ENCODE data around the gene IGFLR1.

Gene IGFLR1

DNA sequence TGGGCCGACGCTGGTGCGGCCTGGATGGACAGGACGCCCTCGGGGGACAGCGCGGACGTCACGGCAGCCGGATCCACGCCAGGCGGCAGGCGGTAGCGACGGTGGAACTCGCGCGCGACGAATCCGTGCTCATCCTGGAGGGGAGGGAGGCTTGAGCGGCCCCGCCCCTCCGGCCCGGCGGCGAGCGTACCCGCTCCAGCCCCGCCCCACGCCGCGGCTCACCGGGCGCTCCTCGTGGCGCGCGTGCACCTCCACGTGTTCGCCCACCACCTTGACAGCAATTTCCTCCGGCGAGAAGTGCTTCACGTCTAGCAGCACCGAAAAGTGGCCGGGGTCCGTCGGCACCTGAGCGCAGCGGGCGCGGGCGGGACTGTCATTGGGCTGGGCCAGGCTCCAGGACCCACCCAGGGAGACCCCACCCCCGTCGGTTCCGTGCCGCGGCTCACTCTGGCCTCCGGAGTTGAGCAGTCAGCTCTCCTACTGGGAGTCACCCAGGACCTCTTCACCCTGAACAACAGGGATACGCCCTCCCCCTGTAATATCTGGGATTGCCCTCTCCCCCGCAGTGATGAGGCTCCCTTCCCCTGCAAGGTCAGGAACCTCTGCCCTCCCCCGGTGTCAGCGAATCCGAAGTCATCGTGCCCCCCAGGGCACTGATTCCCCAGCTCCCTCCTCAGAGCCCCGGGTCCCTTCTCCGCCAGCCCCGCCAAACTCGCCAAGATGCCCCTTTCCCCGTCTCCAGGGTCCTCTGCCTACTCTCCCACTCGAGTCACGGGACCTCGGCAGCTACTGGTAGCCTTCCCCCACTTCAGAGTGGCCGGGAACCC, 13.5 kb upstream of the IGFLR1 start:
- DNase-seq: peak; percentile 46

DNA sequence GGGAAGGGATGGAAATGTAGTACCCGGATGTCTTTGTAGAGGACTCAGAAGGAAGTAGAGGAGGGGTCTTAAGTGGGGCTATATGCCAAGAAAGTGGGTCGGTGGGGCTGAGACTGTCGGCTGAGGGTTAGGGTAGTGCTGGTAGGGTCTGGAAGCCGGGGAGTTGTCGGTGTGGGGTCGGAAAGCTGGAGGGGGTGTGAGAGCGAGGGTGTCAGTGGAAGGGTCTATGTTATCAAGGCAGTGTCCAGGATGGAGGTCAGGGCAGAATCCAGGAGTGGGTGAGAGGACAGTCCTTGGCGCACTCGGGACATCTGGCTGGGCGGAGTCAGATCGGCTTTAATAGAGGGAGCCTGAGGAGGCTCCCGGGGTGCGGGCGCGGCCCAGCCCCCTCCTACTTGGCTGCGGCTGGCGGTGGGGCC, 12.9 kb upstream of the IGFLR1 start:
- DNase-seq: no peak

DNA sequence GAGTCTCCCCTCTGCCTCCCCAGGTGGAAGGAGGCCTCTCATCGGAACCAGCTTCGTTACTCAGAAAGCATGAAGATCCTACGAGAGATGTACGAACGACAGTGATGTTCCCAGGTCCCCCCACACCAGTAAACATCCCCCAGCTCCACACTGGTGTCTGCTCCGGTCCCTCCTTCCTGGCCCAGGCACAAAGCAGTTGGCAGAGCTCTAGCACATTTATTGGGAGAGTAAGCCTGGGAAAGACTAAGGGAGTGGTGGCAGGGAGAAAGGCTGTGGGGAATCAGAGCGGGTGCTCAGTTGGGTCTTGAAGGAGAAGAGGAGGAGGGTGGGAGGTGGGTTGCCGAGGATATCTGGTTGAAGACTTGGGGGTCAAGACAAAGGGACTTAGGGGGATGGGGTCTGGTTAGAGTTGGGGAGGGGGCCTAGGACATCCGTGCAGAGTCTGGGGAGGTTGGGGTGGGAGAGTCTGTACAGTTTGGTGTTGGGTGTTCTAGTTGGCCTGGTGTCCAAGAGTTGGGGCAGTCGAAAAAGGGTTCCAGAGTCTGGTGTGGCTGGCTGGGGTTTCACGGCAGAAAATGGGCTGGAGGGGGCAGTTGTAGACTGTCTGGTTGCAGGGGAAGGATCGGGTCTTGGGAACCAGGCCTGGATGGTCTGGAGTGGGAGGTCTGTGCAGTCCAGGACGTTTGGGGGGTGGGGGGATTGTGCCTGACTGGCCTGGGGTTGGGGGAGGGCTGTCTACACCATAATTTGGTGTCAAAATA, 12.3 kb upstream of the IGFLR1 start:
- no peak for DNase-seq

DNA sequence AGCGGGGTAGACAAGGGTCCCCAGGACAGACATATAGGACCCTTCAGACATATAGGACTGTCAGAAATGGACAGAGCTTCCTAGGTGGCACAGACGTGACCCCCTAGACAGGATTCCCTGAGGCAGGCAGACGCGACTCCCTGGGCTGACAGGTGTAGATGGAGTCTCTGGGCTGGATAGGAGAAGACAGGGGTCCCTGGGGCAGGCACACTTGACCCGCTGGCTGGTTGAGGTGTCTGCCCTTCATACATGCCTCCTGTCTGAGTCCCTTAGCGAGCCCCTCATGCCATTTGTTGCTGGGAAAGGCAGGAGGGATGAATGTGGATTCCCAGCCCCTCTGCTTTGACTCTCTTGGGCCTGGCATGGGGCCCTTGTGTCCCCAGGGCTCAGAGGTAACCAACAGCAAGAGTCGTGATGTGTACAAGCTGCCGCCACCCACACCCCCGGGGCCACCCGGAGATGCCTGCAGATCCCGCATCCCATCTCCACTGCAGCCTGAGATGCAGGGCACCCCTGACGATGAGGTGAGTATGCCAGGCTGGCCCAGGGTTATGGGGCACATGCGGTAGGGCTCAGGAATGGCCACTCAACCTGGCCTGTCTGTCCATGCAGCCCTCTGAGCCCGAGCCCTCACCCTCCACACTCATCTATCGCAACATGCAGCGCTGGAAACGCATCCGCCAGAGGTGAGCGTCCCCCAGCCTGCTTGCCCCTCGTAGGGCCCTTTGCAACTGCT, 11.6 kb upstream of the IGFLR1 start:
- DNase-seq: no peak

DNA sequence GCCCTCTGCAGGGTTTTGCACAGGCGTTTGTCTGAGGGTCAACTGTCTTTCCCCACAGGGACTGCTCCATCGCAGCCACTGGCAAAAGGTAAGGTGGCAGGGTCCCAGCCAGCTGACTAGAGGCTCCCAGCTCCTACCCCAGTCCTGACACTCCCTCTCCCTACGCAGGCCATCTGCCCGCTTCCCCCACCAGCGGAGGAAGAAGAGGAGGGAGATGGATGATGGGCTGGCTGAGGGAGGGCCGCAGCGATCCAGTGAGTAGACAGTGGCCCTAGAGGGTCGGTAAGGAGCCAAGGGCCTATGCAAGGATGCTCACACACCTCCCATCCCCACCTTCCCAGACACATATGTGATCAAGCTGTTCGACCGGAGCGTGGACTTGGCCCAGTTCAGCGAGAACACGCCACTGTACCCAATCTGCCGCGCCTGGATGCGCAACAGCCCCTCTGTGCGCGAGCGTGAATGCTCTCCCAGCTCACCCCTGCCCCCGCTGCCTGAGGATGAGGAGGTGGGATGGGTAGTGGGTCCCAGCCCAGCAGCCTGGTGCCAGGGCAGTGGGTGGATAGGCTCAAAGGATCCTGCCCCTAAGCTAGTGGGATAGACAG, 10.6 kb upstream of the IGFLR1 start:
- DNase-seq: no peak

DNA sequence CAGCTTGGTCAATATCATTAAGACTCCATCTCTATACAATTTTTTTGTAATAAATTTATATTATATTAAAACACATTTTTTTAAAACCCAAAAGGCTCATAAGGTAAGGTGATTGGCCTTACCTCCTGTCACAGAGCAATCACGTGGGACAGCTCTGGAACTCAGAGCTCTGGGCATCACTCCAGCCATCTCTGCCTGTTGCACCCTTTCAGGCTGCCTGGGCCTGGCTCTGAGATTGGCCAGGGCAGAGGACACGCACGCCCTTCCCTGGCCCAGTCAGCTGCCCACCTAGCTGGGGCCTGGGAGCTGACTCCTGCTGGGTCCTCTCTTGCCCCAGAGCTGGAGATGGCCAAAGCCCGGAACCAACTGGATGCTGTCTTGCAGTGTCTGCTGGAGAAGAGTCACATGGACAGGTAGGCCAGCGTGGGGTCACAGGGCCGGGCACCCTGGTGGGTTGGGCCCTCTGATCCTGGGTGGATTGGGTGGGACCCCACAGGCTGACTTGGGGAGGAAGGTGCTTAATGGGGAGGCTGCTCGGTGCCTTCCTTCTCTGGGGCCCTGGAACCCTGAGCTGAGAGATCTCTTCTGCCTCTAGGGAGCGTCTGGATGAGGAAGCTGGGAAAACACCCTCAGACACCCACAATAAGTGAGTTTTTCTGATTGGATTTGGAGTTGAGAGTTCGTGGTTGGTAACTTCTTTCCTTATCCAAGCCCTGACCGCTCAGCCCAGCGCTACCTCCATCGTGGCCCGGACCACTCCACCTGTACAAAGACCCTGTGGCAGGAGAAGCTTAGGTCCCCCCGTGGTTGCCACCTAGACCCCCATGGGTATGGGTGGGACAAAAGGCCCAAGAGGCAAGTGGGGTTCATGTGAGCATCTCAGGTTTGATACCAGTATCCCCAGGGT, 9.8 kb upstream of the IGFLR1 start:
- DNase-seq: no peak

DNA sequence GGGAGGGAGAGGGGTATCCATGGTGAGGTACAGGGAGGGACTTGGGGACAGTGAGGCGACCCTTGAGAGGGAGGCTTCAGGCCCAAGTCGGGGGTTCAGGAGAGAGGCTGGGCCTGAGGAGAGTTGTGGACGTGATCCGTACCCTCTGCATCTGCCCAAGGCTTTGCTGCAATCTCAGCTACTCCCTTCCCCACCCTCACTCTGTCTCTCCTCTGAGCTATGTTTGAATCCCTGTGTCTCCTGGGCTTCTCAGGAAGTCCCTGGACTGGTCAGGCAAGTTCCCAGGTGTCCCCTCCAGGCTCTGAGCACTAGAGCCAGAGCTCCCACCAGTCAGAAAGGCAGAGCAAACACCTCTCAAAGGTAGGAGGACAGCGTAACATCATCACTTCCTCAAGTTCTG, 7.9 kb upstream of the IGFLR1 start:
- no peak for DNase-seq

DNA sequence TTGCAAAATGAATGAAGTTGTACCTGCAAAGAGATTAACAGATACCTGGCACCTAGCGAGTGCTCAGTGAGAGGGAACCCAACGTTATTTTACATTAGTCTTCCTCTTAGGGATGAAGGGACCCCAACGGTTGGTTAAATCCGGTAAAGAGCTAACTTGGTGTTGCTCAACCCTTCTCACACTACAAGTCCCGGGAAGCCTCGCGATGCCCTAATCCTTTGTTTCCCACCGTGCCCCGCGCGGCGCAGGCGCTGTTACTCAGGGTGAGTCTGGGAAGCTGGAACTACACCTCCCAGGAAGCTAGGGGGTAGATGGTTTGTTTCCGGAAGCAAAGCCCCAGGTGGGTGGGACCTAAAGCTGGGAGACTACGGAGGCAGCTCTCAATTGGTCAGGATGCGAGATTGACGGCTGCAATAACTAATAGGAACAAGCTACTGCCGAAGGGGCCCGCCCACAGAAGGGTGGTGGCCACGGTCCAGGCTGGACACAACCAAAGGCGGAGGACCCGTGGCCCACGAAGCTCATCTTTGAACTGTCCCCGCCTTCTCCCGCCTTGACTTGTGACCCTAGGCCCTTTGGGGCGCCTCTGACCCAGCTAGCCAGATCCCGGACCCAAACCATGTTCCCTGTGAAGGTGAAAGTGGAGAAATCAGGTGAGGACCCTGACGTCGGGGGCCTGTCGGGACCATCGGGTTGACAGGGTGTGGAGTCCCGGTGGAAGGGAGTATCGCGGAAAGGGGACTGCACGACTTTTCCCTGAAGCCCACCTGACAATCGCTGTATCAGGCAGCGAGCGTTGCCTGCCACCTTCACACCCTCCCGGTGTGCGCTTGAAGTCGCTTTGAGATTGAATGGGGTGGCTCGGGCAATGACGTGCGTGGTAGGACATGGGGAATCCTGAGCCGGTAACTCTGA, 6.1 kb upstream of the IGFLR1 start, which contains the start of gene LIN37:
Gene LIN37 (plus strand): TSS at position 471 of the 915 bp plus-strand sequence. CDS start 149 bp downstream, at position 620.
- DNase-seq: peak; percentile 99

DNA sequence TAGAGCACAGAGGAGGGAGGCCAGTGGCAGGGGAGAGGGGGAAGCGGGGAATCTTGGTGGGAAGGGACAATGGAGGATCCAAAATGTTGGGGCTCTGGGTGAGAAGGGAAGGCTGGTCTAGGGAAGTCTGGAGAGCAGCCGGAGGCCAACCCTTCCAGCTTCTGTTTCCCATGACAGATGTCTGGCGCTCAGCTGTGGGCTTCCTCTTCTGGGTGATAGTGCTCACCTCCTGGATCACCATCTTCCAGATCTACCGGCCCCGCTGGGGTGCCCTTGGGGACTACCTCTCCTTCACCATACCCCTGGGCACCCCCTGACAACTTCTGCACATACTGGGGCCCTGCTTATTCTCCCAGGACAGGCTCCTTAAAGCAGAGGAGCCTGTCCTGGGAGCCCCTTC, 4.3 kb upstream of the IGFLR1 start:
- no peak for DNase-seq

DNA sequence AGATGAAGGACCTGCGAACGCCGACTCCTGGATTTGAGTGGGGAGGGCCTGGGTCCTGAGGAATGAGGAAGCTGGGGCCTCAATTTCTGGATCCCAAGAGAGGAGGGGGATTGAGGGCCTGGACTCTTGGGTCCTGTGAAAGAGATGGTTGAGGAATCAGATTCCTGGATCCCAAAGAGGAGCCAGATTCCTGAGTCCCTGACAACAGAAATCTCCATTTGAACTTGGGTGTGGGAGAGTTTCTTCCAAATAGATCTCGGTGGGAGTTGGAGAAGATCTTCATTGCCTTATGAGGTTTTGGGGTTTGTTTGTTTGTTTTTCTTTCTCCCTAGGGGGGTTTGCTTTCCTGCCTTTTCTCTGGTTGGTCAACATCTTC, 3.8 kb upstream of the IGFLR1 start:
- no peak for DNase-seq

DNA sequence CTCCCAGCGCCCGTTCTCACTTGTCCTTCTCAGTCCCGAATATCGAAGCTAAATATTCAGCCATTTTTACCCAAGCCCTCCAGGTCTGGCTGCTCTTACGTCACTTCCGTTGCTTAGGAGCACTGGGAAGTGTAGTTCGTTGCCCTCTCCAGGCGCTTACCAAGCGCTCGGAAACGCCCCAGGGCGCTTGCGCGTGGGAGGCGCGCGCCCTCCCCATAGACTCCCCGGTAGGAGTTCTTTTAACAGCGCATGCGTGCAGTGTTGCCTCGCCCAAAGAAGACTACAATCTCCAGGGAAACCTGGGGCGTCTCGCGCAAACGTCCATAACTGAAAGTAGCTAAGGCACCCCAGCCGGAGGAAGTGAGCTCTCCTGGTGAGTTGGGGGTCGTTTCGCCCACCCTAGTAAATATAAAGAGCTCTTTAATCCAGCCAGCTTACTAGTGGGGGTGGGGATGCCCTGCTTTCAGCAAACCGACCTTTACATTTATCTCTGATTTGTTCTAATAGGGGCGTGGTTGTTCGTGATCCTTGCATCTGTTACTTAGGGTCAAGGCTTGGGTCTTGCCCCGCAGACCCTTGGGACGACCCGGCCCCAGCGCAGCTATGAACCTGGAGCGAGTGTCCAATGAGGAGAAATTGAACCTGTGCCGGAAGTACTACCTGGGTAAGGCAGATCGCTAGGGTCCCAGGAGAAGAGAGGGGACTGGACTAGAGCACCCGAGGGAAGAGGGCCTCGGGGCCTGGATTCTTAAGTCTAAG, 3.3 kb upstream of the IGFLR1 start, which contains the start of the genes PSENEN and U2AF1L4:
Gene PSENEN (plus strand): TSS at position 324 of the 759 bp plus-strand sequence. CDS start 280 bp downstream, at position 604.
Gene U2AF1L4 (minus strand): TSS at position 91 of the 759 bp plus-strand sequence. CDS start 27 bp downstream, at position 64.
- peak; percentile 99 for DNase-seq

DNA sequence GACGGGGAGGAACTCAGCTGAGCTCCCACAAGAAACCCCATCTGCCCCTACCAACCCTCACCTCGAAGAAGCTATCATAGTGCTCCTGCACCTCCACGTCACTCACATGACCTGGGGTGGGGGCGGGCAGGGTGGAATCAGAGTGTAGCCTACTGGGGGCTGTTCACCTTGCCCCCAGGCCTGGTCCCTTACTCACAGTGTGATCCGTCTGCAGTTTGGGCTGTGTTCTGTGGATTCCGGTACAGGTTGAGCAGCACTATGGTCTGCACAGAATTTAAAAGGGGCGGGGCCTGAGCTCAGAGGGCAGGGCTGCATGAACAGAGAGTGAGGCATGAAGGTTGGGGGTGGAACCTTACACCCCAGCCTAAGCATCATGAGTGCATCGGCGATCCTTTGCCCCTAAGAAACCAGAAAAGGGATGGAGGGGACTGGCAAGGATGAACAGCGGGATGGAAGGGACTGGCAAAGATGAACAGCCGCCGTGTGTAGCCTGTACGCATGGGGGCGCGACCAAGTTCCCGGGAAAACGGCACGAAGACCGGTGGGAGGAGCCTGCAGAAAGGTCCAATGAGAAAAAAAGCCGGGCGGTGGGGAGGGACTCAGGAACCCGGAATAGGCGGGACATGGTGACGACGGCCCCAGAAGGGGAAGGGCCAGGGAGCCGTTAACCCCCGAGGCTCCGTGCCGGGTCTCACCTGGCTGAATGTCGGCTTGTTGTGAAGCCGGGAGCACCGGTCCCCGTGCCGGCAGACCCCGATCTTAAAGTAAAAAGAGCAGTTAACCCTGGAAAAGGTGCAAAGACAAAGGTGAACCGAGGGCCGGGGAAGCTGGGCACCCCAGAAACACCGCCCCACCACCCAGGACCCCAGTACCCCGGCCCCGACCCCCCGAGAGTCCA, 2.4 kb upstream of the IGFLR1 start:
- DNase-seq: peak; percentile 97

DNA sequence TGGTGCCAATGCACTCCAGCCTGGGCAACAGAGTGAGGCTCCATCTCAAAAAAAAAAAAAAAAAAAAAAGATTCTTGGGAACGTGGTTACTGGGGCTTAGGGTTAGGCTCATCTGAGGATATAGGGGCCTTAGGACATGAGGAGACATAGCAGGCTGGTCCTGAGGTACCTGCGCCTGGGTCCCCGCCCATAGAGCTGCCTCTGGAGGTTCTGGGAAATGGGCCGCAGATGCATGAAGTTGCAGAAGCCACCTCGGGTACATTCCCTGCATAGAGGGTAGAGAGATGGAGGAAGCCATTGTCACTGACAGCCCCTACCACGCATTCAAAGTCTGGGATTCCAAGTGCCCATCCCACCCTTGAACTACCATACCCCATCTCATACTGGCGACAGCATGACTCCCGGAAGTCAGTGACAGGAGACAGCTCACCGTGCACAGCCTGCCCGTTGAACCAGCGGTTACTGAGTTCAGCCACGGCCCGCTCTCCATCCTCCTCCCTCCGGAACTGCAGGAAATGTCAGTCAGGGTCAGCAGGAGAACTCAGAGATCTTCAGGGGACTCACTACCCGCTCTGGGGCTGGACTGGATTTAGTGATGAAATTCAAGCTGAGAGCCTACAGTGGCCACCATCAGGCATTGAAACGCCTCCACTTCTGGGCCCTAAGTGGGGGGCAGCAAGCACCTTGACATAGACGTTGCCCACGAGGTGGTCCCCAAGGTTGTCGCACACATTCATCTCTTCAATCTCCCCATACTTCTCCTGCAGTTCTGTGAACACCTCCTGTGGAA, 1.6 kb upstream of the IGFLR1 start:
- no peak for DNase-seq

DNA sequence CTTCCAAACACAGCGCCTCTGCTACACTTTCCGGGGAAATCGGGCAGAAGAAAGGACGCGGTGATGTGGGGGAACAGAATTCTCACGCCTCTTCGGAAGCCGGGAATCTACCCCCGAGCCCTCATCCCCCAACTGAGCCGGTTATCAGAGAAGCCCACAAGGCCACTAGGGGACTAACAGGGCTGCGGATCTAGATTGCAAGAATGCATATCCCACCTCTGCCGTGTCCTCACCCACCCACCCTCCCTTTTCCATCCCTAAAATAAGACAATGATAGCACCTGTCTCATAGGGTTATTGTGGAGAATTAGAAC, 1.1 kb downstream of the IGFLR1 start:
- DNase-seq: no peak

DNA sequence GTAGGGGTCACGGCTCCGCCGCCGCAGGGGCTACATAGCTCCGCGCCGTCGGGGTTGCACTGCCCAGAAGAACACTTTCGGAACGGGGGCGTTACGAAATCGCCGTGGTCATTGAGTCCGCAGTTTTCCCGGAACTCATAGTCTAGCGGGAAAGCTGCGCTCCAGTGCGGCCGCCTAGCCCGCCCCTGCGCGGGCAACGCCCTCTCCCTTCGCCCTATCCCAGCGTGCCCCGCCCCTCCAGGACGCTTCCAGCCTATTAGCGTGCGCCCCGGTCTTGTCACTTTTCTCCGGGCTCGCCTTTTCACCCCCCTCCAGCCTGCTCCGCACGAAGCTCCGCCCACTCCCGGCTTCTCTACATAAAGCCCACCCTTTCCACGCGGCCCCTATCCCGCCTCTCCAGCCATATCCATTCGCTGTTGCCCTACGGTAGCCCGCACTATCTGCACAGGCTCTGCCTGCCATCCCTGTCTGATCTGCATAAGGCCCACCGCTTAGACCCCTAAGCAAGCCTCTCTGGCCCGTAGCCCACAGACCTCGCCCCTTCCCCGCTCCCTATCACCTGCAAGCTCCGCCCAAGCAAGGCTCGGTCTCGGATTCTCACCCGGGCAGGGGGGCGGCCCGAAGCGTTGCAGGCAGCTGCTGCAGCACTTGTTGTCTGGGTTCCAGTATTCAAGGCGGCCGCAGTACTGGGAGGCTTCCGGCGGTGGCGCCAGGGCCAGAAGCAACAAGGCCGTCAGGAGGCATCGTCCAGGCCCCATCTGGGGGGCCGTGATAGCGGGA, 1.6 kb downstream of the IGFLR1 start:
- DNase-seq: peak; percentile 98

DNA sequence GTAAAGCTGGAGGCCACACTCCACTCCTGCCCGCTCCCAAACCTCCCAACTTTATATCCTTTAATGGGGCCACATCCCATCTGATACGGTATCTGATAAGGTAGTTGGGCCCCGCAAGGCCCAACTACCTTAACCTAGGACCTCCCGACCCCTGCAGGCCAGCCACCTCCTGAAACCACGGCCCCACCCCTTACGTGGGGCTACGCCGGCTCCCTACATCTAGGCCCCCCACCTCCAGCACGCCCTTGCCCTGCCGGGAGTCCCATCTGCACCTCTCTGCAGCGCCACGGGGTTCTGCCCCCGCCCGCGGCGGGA, 2.2 kb downstream of the IGFLR1 start:
- DNase-seq: no peak
